Measurements from ENCODE around the gene PTPRH.

GRCh38 chr19:55212447-55212846, 3.1 kb upstream of the PTPRH start:
- TF ChIP-seq, protein P1, sequence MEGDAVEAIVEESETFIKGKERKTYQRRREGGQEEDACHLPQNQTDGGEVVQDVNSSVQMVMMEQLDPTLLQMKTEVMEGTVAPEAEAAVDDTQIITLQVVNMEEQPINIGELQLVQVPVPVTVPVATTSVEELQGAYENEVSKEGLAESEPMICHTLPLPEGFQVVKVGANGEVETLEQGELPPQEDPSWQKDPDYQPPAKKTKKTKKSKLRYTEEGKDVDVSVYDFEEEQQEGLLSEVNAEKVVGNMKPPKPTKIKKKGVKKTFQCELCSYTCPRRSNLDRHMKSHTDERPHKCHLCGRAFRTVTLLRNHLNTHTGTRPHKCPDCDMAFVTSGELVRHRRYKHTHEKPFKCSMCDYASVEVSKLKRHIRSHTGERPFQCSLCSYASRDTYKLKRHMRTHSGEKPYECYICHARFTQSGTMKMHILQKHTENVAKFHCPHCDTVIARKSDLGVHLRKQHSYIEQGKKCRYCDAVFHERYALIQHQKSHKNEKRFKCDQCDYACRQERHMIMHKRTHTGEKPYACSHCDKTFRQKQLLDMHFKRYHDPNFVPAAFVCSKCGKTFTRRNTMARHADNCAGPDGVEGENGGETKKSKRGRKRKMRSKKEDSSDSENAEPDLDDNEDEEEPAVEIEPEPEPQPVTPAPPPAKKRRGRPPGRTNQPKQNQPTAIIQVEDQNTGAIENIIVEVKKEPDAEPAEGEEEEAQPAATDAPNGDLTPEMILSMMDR (IDR thresholded peaks at IDR 0.05): peak in 4 of 6 experiments; percentile 32 to 66 (median 62)
- TF ChIP-seq POLR2A (IDR thresholded peaks at IDR 0.05): no peak
